Measurements from ENCODE around the gene MAGI2. TPM values are rescaled to one million over a fixed set of nuclear protein-coding genes. Genes with fewer than 3 reads are reported as not detected.
A peak's percentile ranks its signal among the peaks of the same experiment; 100 is the strongest.

The MAGI2 gene
- total RNA-seq, 1 donor from 2014 or later = 13.3 TPM

- no peak for TF ChIP-seq CTCF (conservative IDR thresholded peaks at IDR 0.05)
- H3K4me1 Mint-ChIP-seq (ENCODE audit: unreplicated experiment) = peaks cover 14% of the 10 kb centered on the region
- H3K9me3 Mint-ChIP-seq = no peaks in the 10 kb centered on the region
- no peak overlapping the region for H3K4me3 Mint-ChIP-seq
- H3K36me3 Mint-ChIP-seq = no peaks in the 10 kb centered on the region
- H3K27ac Mint-ChIP-seq = no peak overlapping the region
- DNase-seq (ENCODE audit: extremely low spot score, unreplicated experiment) = no peak
- peaks cover 10% of the 10 kb centered on the region for H3K27me3 Mint-ChIP-seq
Measured at GRCh38 chr7:79285756-79286155, 167.7 kb downstream of the MAGI2 start.

- H3K27me3 Mint-ChIP-seq = peaks cover 10% of the 10 kb centered on the region
- no peak overlapping the region for H3K4me3 Mint-ChIP-seq
- no peak for DNase-seq (ENCODE audit: extremely low spot score, unreplicated experiment)
- H3K9me3 Mint-ChIP-seq = no peaks in the 10 kb centered on the region
- H3K27ac Mint-ChIP-seq = no peak overlapping the region
- H3K4me1 Mint-ChIP-seq (ENCODE audit: unreplicated experiment) = peaks cover 14% of the 10 kb centered on the region
- no peaks in the 10 kb centered on the region for H3K36me3 Mint-ChIP-seq
- no peak for TF ChIP-seq CTCF (conservative IDR thresholded peaks at IDR 0.05)
Measured at GRCh38 chr7:79284211-79284610, 169.3 kb downstream of the MAGI2 start.

GRCh38 chr7:79282882-79283602, 170.4 kb downstream of the MAGI2 start:
- no peak for TF ChIP-seq CTCF (conservative IDR thresholded peaks at IDR 0.05)
- Mint-ChIP-seq H3K27me3 (peaks cover 13% of the 10 kb centered on the region), H3K27ac (no peak overlapping the region), H3K9me3 (no peaks in the 10 kb centered on the region), H3K36me3 (no peaks in the 10 kb centered on the region), H3K4me1 (ENCODE audit: unreplicated experiment) (peaks cover 14% of the 10 kb centered on the region), H3K4me3 (no peak overlapping the region)
- no peak for DNase-seq (ENCODE audit: extremely low spot score, unreplicated experiment)

- H3K4me3 Mint-ChIP-seq = peak overlapping the region; percentile 34
- no peak for DNase-seq (ENCODE audit: extremely low spot score, unreplicated experiment)
- H3K27me3 Mint-ChIP-seq = peaks cover 10% of the 10 kb centered on the region
- TF ChIP-seq CTCF (conservative IDR thresholded peaks at IDR 0.05) = peak; percentile 66
- no peaks in the 10 kb centered on the region for H3K36me3 Mint-ChIP-seq
- peaks cover 14% of the 10 kb centered on the region for H3K4me1 Mint-ChIP-seq (ENCODE audit: unreplicated experiment)
- no peaks in the 10 kb centered on the region for H3K9me3 Mint-ChIP-seq
- no peak overlapping the region for H3K27ac Mint-ChIP-seq
Measured at GRCh38 chr7:79282070-79282694, 171.3 kb downstream of the MAGI2 start.

GRCh38 chr7:79281426-79281825, 172.0 kb downstream of the MAGI2 start:
- Mint-ChIP-seq H3K27me3 (peaks cover 8% of the 10 kb centered on the region), H3K9me3 (no peaks in the 10 kb centered on the region), H3K27ac (no peak overlapping the region), H3K36me3 (no peaks in the 10 kb centered on the region), H3K4me3 (no peak overlapping the region), H3K4me1 (ENCODE audit: unreplicated experiment) (peaks cover 14% of the 10 kb centered on the region)
- no peak for TF ChIP-seq CTCF (conservative IDR thresholded peaks at IDR 0.05)
- DNase-seq (ENCODE audit: extremely low spot score, unreplicated experiment) = no peak
